Measurements from ENCODE around the gene RASSF8.
"Not testable (repeated sequence)": the region's sequence is repeated elsewhere in the genome, so short reads cannot be mapped to it uniquely, and the experiment has no call there.

GRCh38 chr12:26057271-26057670, 98.8 kb downstream of the RASSF8 start:
- TF ChIP-seq CTCF (conservative IDR thresholded peaks at IDR 0.05; ENCODE audit: low read depth, low read length); EZH2 (IDR thresholded peaks at IDR 0.05; ENCODE audit: low read length, unreplicated experiment): not testable (repeated sequence)
